Measurements from ENCODE around the gene FOXP1.

GRCh38 chr3:71299160-71299559 lies 284.4 kb downstream of the FOXP1 start:
- no peak for TF ChIP-seq POLR2A (IDR thresholded peaks at IDR 0.05)
- TF ChIP-seq POLR2AphosphoS5 (IDR thresholded peaks at IDR 0.05; ENCODE audit: insufficient read depth in 1 of 2, low read depth in 1 of 2), result no peak
